Natural killer cell treated with Interleukin-12 subunit alpha and Interleukin-12 subunit beta and Interleukin-15 and Interleukin-18, amount 100 ng/mL, for 72 hours (primary cell): ENCODE measurements around the gene CEMIP. TPM values are rescaled to one million over a fixed set of nuclear protein-coding genes. Genes with fewer than 3 reads are reported as not detected.

Source experiments
- ATAC-seq, 2 donors: fragments of 150-1000 bp; cut with Tn5 transposase in 1 of 2; sonication (Bioruptor Pico), chemical (Tn5 transposase) in 1 of 2; 2 replicates each; pipeline ENCODE4 v1.10.0; 2021
- DNase-seq: peaks from one replicate; pipeline ENCODE4 v3.0.0; 2022; ENCODE audit warnings: low spot score
- H3K27ac Mint-ChIP-seq, 2 donors: 1 replicate in 1 of 2; 2 replicates in 1 of 2; pipeline ENCODE4 v1.8.0; 2022; ENCODE audit warnings: mixed read lengths in 2 of 2, mild to moderate bottlenecking in 1 of 2, moderate library complexity in 1 of 2
- H3K27me3 Mint-ChIP-seq, 2 donors: 1 replicate in 1 of 2; 2 replicates in 1 of 2; pipeline ENCODE4 v1.8.0; 2022; ENCODE audit warnings: mixed read lengths in 2 of 2
- H3K36me3 Mint-ChIP-seq: one replicate; pipeline ENCODE4 v1.8.0; 2022; ENCODE audit warnings: mixed read lengths
- H3K4me1 Mint-ChIP-seq, 2 donors: 1 replicate in 1 of 2; 2 replicates in 1 of 2; pipeline ENCODE4 v1.8.0; 2022; ENCODE audit warnings: low read depth in 2 of 2, mixed read lengths in 2 of 2, mild to moderate bottlenecking in 1 of 2
- H3K4me3 Mint-ChIP-seq: one replicate; pipeline ENCODE4 v1.8.0; 2022; ENCODE audit warnings: mixed read lengths
- H3K9me3 Mint-ChIP-seq: 2 replicates; pipeline ENCODE4 v1.8.0; 2022; ENCODE audit warnings: mixed read lengths
- total RNA-seq, 2 donors: library from RNA; stranded (reverse); gene quantifications; one replicate each; pipeline ENCODE4 v1.2.3, GENCODE V29; 2022

Gene CEMIP
- total RNA-seq, 2 donors from 2014 or later = 0.19 to 0.50 TPM

GRCh38 chr15:80985981-80986380, 206.8 kb downstream of the CEMIP start:
- Mint-ChIP-seq H3K36me3 (peaks cover 27% of the 10 kb centered on the region), H3K27ac (peak overlapping the region in 1 of 2 donors; percentile 63), H3K27me3 (no peaks in the 10 kb centered on the region), H3K4me1 (peaks cover 54 to 63% of the 10 kb centered on the region in 2 donors), H3K9me3 (no peaks in the 10 kb centered on the region), H3K4me3 (no peak overlapping the region)
- DNase-seq (no peak), ATAC-seq (no peak)

- peak overlapping the region; percentile 49 for H3K4me3 Mint-ChIP-seq
- peaks cover 27% of the 10 kb centered on the region for H3K36me3 Mint-ChIP-seq
- no peaks in the 10 kb centered on the region for H3K27me3 Mint-ChIP-seq
- no peak for ATAC-seq
- DNase-seq = no peak
- no peaks in the 10 kb centered on the region for H3K9me3 Mint-ChIP-seq
- peaks cover 56 to 63% of the 10 kb centered on the region in 2 donors for H3K4me1 Mint-ChIP-seq
- H3K27ac Mint-ChIP-seq = peak overlapping the region in 1 of 2 donors; percentile 63
These were observed 207.3 kb downstream of the CEMIP start for GRCh38 chr15:80986487-80986886.

- peaks cover 17% of the 10 kb centered on the region for H3K36me3 Mint-ChIP-seq
- no peak for ATAC-seq
- peaks cover 48 to 53% of the 10 kb centered on the region in 2 donors for H3K4me1 Mint-ChIP-seq
- no peak for DNase-seq
- H3K27ac Mint-ChIP-seq = peak overlapping the region; percentile 78 to 88
- no peaks in the 10 kb centered on the region for H3K27me3 Mint-ChIP-seq
- H3K9me3 Mint-ChIP-seq = no peaks in the 10 kb centered on the region
- peak overlapping the region; percentile 99 for H3K4me3 Mint-ChIP-seq
These were observed 209.1 kb downstream of the CEMIP start for GRCh38 chr15:80988148-80988796.

GRCh38 chr15:80989081-80989517, 209.9 kb downstream of the CEMIP start:
- Mint-ChIP-seq H3K9me3 (no peaks in the 10 kb centered on the region), H3K36me3 (peaks cover 14% of the 10 kb centered on the region), H3K4me1 (peaks cover 45 to 48% of the 10 kb centered on the region in 2 donors), H3K27ac (peak overlapping the region; percentile 78 to 88), H3K4me3 (peak overlapping the region; percentile 99), H3K27me3 (no peaks in the 10 kb centered on the region)
- DNase-seq (no peak), ATAC-seq (no peak)

GRCh38 chr15:80989518-80990478, 210.6 kb downstream of the CEMIP start, which contains the start of gene MESD:
MESD (minus strand) TSS chr15:80989819; CDS start chr15:80989791, 28 bp downstream.
- Mint-ChIP-seq H3K4me3 (peak within 1 kb of the TSS; percentile 99), H3K27me3 (no peaks in the 10 kb centered on the region), H3K27ac (peak within 1 kb of the TSS; percentile 78 to 88), H3K36me3 (peaks cover 14% of the 10 kb centered on the region), H3K4me1 (peaks cover 39 to 43% of the 10 kb centered on the region in 2 donors), H3K9me3 (no peaks in the 10 kb centered on the region)
- peak; percentile 100 for ATAC-seq
- peak; percentile 95 for DNase-seq

GRCh38 chr15:80990955-80991354, 211.8 kb downstream of the CEMIP start:
- H3K27me3 Mint-ChIP-seq = no peaks in the 10 kb centered on the region
- ATAC-seq (no peak), DNase-seq (no peak)
- peaks cover under 1% of the 10 kb centered on the region for H3K9me3 Mint-ChIP-seq
- H3K4me1 Mint-ChIP-seq = peaks cover 35% of the 10 kb centered on the region in 2 donors
- H3K27ac Mint-ChIP-seq = no peak overlapping the region
- H3K36me3 Mint-ChIP-seq = peaks cover 14% of the 10 kb centered on the region
- H3K4me3 Mint-ChIP-seq = peak overlapping the region; percentile 99

GRCh38 chr15:80991421-80991820, 212.3 kb downstream of the CEMIP start:
- Mint-ChIP-seq H3K36me3 (peaks cover 14% of the 10 kb centered on the region), H3K9me3 (peaks cover 4% of the 10 kb centered on the region), H3K27me3 (no peaks in the 10 kb centered on the region), H3K27ac (no peak overlapping the region), H3K4me1 (peaks cover 30 to 35% of the 10 kb centered on the region in 2 donors), H3K4me3 (no peak overlapping the region)
- DNase-seq (no peak), ATAC-seq (no peak)

GRCh38 chr15:80992006-80992405, 212.8 kb downstream of the CEMIP start:
- DNase-seq (no peak), ATAC-seq (no peak)
- H3K27ac Mint-ChIP-seq = peak overlapping the region in 1 of 2 donors; percentile 51
- H3K36me3 Mint-ChIP-seq = peaks cover 14% of the 10 kb centered on the region
- H3K9me3 Mint-ChIP-seq = peaks cover 4% of the 10 kb centered on the region
- H3K27me3 Mint-ChIP-seq = no peaks in the 10 kb centered on the region
- no peak overlapping the region for H3K4me3 Mint-ChIP-seq
- peaks cover 25 to 31% of the 10 kb centered on the region in 2 donors for H3K4me1 Mint-ChIP-seq

- peak overlapping the region in 1 of 2 donors; percentile 51 for H3K27ac Mint-ChIP-seq
- H3K27me3 Mint-ChIP-seq = no peaks in the 10 kb centered on the region
- peaks cover 4% of the 10 kb centered on the region for H3K9me3 Mint-ChIP-seq
- peaks cover 18% of the 10 kb centered on the region for H3K36me3 Mint-ChIP-seq
- ATAC-seq (no peak), DNase-seq (no peak)
- no peak overlapping the region for H3K4me3 Mint-ChIP-seq
- peaks cover 26 to 30% of the 10 kb centered on the region in 2 donors for H3K4me1 Mint-ChIP-seq
These were observed 213.3 kb downstream of the CEMIP start for GRCh38 chr15:80992441-80992840.

GRCh38 chr15:80996247-80996646, 217.1 kb downstream of the CEMIP start:
- ATAC-seq (no peak), DNase-seq (no peak)
- H3K36me3 Mint-ChIP-seq = peaks cover 5% of the 10 kb centered on the region
- H3K27ac Mint-ChIP-seq = peak overlapping the region in 1 of 2 donors; percentile 33
- H3K27me3 Mint-ChIP-seq = no peaks in the 10 kb centered on the region
- H3K4me1 Mint-ChIP-seq = peaks cover 23 to 24% of the 10 kb centered on the region in 2 donors
- peaks cover 4% of the 10 kb centered on the region for H3K9me3 Mint-ChIP-seq
- no peak overlapping the region for H3K4me3 Mint-ChIP-seq

- H3K9me3 Mint-ChIP-seq = peaks cover 4% of the 10 kb centered on the region
- H3K27ac Mint-ChIP-seq = no peak overlapping the region
- no peak overlapping the region for H3K4me3 Mint-ChIP-seq
- peaks cover 23 to 24% of the 10 kb centered on the region in 2 donors for H3K4me1 Mint-ChIP-seq
- DNase-seq (no peak), ATAC-seq (no peak)
- no peaks in the 10 kb centered on the region for H3K27me3 Mint-ChIP-seq
- H3K36me3 Mint-ChIP-seq = peaks cover 5% of the 10 kb centered on the region
These were observed 218.5 kb downstream of the CEMIP start for GRCh38 chr15:80997692-80998091.

GRCh38 chr15:80998251-80998650, 219.1 kb downstream of the CEMIP start:
- H3K27ac Mint-ChIP-seq = peak overlapping the region; percentile 25 to 61
- H3K4me3 Mint-ChIP-seq = peak overlapping the region; percentile 43
- peaks cover 24% of the 10 kb centered on the region in 2 donors for H3K4me1 Mint-ChIP-seq
- peaks cover 4% of the 10 kb centered on the region for H3K9me3 Mint-ChIP-seq
- peaks cover 5% of the 10 kb centered on the region for H3K36me3 Mint-ChIP-seq
- H3K27me3 Mint-ChIP-seq = no peaks in the 10 kb centered on the region
- no peak for ATAC-seq
- DNase-seq = no peak

GRCh38 chr15:80999623-81000036, 220.5 kb downstream of the CEMIP start:
- Mint-ChIP-seq H3K4me1 (peaks cover 37 to 38% of the 10 kb centered on the region in 2 donors), H3K27me3 (no peaks in the 10 kb centered on the region), H3K9me3 (peaks cover 4% of the 10 kb centered on the region), H3K27ac (peak overlapping the region; percentile 91 to 96), H3K36me3 (peaks cover 16% of the 10 kb centered on the region), H3K4me3 (peak overlapping the region; percentile 91)
- DNase-seq (no peak), ATAC-seq (no peak)
